ENCODE results near the gene FGF6. TPM values are rescaled to one million over a fixed set of nuclear protein-coding genes. Genes with fewer than 3 reads are reported as not detected.

The FGF6 gene
- total RNA-seq, 6 donors from 2014 or later, result not detected

DNA sequence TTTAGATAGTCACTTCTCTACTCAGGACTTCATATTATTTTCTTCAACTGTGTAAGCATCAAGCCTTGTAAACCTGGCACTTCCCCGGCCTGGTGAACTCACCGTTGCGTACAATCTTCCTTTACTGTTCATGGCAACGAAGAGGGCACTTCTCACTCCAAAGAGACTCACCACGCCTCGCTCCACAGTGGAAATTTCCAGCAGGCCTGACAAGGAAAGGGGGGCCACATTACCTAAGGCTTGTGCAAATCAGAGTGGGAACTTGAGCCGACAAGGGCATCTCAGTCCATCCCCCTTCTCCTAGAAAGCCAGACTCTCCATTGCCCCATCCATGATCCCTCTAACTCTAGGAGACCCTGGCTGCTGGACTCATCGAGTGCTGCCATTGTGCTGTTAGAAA, 1.6 kb downstream of the FGF6 start:
- Histone ChIP-seq H3K4me3 (no peak overlapping the region), H3K9me3 (no peaks in the 10 kb centered on the region), H3K36me3 (no peaks in the 10 kb centered on the region), H3K27ac (no peak overlapping the region), H3K27me3 (no peaks in the 10 kb centered on the region), H3K4me1 (no peaks in the 10 kb centered on the region)
- ATAC-seq (ENCODE audit: low FRiP score in 2 of 2), result no peak
- TF ChIP-seq POLR2AphosphoS5 (IDR thresholded peaks at IDR 0.05) (no peak), POLR2A (IDR thresholded peaks at IDR 0.05) (no peak), EP300 (IDR thresholded peaks at IDR 0.05) (no peak)
- TF ChIP-seq, protein P1, sequence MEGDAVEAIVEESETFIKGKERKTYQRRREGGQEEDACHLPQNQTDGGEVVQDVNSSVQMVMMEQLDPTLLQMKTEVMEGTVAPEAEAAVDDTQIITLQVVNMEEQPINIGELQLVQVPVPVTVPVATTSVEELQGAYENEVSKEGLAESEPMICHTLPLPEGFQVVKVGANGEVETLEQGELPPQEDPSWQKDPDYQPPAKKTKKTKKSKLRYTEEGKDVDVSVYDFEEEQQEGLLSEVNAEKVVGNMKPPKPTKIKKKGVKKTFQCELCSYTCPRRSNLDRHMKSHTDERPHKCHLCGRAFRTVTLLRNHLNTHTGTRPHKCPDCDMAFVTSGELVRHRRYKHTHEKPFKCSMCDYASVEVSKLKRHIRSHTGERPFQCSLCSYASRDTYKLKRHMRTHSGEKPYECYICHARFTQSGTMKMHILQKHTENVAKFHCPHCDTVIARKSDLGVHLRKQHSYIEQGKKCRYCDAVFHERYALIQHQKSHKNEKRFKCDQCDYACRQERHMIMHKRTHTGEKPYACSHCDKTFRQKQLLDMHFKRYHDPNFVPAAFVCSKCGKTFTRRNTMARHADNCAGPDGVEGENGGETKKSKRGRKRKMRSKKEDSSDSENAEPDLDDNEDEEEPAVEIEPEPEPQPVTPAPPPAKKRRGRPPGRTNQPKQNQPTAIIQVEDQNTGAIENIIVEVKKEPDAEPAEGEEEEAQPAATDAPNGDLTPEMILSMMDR (IDR thresholded peaks at IDR 0.05), result no peak
- WGBS, 2 donors, result 83 to 93% methylated on average over 8 of the region's 8 CpGs
- no peak for DNase-seq

DNA sequence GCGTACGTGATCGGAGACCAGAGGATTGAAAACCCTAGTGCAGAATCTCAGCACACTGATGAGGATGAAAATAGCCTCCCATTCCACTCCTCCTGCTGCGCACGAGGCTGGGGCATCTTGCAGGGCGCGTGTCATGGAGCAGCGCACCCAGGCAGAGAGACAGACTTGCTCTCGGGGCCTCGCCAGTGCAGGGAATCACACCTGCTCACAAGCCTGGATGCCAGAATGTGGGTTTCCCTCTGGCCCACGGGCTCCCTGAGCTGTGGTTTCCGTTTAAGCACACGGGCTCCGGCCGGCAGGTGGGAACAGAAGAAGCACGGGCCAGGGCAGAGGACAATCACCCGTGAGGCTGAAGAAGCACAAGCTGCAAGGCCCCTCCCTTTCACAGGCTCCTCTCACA, 2.0 kb downstream of the FGF6 start:
- no peaks in the 10 kb centered on the region for H3K27me3 ChIP-seq
- TF ChIP-seq POLR2A (IDR thresholded peaks at IDR 0.05), result no peak
- no peak for TF ChIP-seq POLR2AphosphoS5 (IDR thresholded peaks at IDR 0.05)
- H3K4me3 ChIP-seq, result no peak overlapping the region
- H3K9me3 ChIP-seq, result no peaks in the 10 kb centered on the region
- no peaks in the 10 kb centered on the region for H3K36me3 ChIP-seq
- WGBS, 2 donors, result 79 to 87% methylated on average over 15 to 17 of the region's 17 CpGs
- no peak for ATAC-seq (ENCODE audit: low FRiP score in 2 of 2)
- H3K4me1 ChIP-seq, result no peaks in the 10 kb centered on the region
- no peak overlapping the region for H3K27ac ChIP-seq
- no peak for DNase-seq

DNA sequence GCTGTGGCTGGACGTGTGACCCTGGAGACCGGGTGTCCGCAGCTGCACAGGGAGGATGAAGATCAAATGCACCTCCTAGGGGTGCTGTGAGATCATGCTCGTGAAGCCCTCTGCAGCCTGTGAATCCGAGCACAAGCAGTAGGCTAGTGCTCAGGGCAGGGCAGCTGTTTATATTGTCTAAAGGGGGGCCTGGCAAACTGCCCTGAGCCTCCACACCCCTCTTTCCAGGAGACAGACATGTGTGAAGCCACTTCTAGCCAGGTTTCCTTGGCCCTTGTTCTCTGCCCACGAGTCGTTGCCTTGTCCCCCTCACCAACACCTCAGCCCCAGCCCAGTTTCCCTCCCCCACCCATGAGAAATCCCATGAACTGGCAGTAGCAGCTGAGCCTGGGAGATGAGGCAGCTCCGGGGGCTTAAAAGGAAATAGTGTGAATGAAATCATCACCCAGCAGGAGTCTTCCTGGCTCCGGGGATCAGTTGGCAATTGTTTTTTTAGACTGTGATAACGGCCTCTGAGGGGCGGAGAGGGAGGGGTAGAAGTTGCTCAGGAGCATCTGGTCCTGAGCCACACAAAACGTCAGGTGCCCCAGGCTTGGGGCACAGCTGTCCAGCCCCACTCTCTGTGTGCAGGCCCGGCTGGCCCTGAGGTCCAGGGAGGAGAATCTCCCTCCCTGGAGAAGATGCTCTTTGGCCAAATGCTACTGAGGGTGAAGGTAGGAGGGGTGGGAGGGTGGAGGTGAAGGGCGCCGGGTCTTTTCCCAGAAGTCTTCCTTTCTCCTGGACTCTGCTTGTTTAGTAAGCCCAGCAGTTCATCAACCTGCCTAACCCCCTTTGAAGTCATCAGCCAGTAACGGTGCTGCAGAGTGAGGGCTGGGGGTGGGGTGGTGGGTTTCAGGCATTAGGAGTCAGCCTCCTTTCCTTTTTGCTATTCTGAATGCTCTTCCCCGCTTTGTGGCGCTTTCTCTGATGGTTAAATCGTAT, 4.0 kb downstream of the FGF6 start:
- H3K27ac ChIP-seq, result no peak overlapping the region
- H3K36me3 ChIP-seq, result no peaks in the 10 kb centered on the region
- H3K9me3 ChIP-seq, result no peaks in the 10 kb centered on the region
- H3K27me3 ChIP-seq, result no peaks in the 10 kb centered on the region
- no peak overlapping the region for H3K4me3 ChIP-seq
- ATAC-seq (ENCODE audit: low FRiP score in 2 of 2) (no peak), DNase-seq (no peak)
- WGBS, 2 donors, result 34 to 41% methylated on average over 9 to 19 of the region's 19 CpGs
- TF ChIP-seq, protein P1 (IDR thresholded peaks at IDR 0.05), result no peak
- TF ChIP-seq EP300 (IDR thresholded peaks at IDR 0.05), result no peak
- no peak for TF ChIP-seq POLR2AphosphoS5 (IDR thresholded peaks at IDR 0.05)
- TF ChIP-seq POLR2A (IDR thresholded peaks at IDR 0.05), result no peak
- no peaks in the 10 kb centered on the region for H3K4me1 ChIP-seq

DNA sequence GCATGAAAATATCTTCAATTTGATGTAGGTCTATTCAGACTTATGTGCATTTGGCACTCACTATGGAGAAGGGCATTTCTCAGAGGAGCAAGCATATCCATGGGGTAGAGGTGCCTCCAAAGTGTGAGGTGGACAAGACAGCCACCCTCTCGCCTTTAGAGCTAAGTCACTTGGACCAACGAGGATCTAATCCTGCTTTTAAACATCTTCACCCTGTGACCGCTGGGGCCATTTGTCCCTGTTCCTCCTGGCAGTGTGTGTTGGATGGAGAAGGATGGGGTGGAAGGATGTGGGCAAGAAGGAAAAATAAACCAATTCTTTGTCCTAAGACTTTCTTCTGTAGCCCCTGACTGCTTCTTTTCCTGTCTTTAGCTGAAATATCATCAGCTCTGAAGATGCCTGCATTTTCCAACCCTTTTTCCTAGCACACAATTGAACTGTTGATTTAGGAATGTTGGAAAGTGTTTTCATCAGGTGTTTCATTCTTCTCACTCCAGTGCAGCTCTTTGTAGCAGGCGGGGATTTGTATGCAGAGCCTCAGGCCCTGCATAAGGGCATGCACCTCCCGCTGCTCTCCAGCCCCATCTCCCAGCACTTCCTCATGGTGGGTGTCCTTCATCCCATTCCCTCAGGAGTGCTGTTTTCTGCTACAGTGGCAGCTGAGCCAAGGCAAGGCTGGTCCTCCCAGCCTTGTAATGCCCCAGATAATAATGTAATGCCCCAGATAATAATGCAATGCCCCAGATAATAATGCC, 5.3 kb downstream of the FGF6 start:
- TF ChIP-seq, protein P1 (IDR thresholded peaks at IDR 0.05), result no peak
- TF ChIP-seq POLR2AphosphoS5 (IDR thresholded peaks at IDR 0.05) (no peak), EP300 (IDR thresholded peaks at IDR 0.05) (no peak), POLR2A (IDR thresholded peaks at IDR 0.05) (no peak)
- H3K4me3 ChIP-seq, result no peak overlapping the region
- H3K4me1 ChIP-seq, result no peaks in the 10 kb centered on the region
- no peaks in the 10 kb centered on the region for H3K9me3 ChIP-seq
- DNase-seq (no peak), ATAC-seq (ENCODE audit: low FRiP score in 2 of 2) (no peak)
- H3K27me3 ChIP-seq, result no peaks in the 10 kb centered on the region
- 73 to 75% methylated on average over 5 of the region's 5 CpGs for WGBS, 2 donors
- no peak overlapping the region for H3K27ac ChIP-seq
- H3K36me3 ChIP-seq, result no peaks in the 10 kb centered on the region

DNA sequence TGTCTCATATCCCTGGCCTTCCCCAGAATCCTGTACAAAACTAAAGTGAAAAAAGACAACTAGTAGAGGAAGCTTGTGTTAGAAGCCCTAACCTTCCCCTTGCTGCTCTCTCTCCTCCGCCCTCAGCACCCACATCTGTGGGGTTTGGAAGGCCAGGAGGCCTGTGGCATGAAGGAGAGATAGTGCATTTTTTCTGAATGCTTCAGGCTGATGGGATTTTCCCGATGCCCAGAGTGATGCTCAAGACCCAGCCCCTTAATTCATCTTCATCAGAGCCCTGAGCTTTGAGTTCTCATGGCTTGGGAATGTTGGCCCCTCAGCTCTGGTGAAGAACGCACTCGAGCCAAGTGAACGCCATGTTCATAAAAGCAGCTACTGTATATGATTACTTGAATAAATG, 5.9 kb downstream of the FGF6 start:
- DNase-seq (no peak), ATAC-seq (ENCODE audit: low FRiP score in 2 of 2) (no peak)
- TF ChIP-seq POLR2A (IDR thresholded peaks at IDR 0.05), result no peak
- TF ChIP-seq EP300 (IDR thresholded peaks at IDR 0.05), result no peak
- TF ChIP-seq, protein P1 (IDR thresholded peaks at IDR 0.05), result no peak
- TF ChIP-seq POLR2AphosphoS5 (IDR thresholded peaks at IDR 0.05), result no peak
- Histone ChIP-seq H3K27me3 (no peaks in the 10 kb centered on the region), H3K4me3 (no peak overlapping the region), H3K36me3 (no peaks in the 10 kb centered on the region), H3K27ac (no peak overlapping the region), H3K4me1 (no peaks in the 10 kb centered on the region), H3K9me3 (no peaks in the 10 kb centered on the region)
- WGBS, 2 donors, result 52 to 75% methylated on average over 5 of the region's 5 CpGs
